Caco-2 (cell line): ENCODE results near the gene RERE. TPM values are rescaled to one million over a fixed set of nuclear protein-coding genes. Genes with fewer than 3 reads are reported as not detected.

ENCODE experiments used
- BruUV-seq: library from RNA; stranded (reverse); fragments of 400-500 nt; replicated peaks from 2 replicates; lab custom pipeline; 2021; lab: Mats Ljungman, UMichigan
- CTCF ChIA-PET: fragments of 300-600 bp; sonication (Branson Sonifier 250); formaldehyde crosslinking; loops from one replicate; lab custom pipeline; 2022; ENCODE audit warnings: antibody characterized with exemption; lab: Charles Lee
- POLR2A ChIA-PET: fragments of 300-600 bp; sonication (Branson Sonifier 250); formaldehyde crosslinking; loops from one replicate; lab custom pipeline; 2022; ENCODE audit warnings: antibody characterized with exemption; lab: Charles Lee
- DNase-seq, 2 experiments: peaks; one replicate each; pipeline versions ENCODE4 v3.0.0 to v3.0.0-alpha.2; 2020 to 2022
- H3K27me3 ChIP-seq: replicated peaks from 2 replicates; pipeline ENCODE4 v1.6.0; 2011; ENCODE audit warnings: low read length; ENCODE audit not compliant: control insufficient read depth, insufficient read depth
- H3K36me3 ChIP-seq: 2 replicates; pipeline ENCODE4 v1.5.1; 2011; ENCODE audit warnings: low read length; ENCODE audit not compliant: control insufficient read depth, insufficient read depth
- H3K4me1 ChIP-seq: fragments of 250-450 bp; sonication (Bioruptor Pico); 2 replicates; pipeline ENCODE4 v1.5.1; 2020; ENCODE audit warnings: mild to moderate bottlenecking
- H3K4me3 ChIP-seq: 2 replicates; pipeline ENCODE4 v1.5.1; 2011; ENCODE audit warnings: low read depth, mild to moderate bottlenecking, control low read depth, low read length
- H3K9me3 ChIP-seq: fragments of 250-450 bp; sonication (Bioruptor Pico); 2 replicates; pipeline ENCODE4 v1.5.1; 2020; ENCODE audit warnings: mild to moderate bottlenecking, moderate library complexity
- H3K27ac Mint-ChIP-seq: one replicate; pipeline ENCODE4 v1.8.0; 2022; ENCODE audit warnings: mixed read lengths; ENCODE audit not compliant: unreplicated experiment
- H3K27me3 Mint-ChIP-seq: one replicate; pipeline ENCODE4 v1.8.0; 2022; ENCODE audit warnings: mixed read lengths; ENCODE audit not compliant: insufficient read depth, unreplicated experiment
- H3K36me3 Mint-ChIP-seq: one replicate; pipeline ENCODE4 v1.8.0; 2022; ENCODE audit warnings: mild to moderate bottlenecking, mixed read lengths; ENCODE audit not compliant: insufficient read depth, unreplicated experiment
- H3K4me1 Mint-ChIP-seq: one replicate; pipeline ENCODE4 v1.8.0; 2022; ENCODE audit warnings: low read depth, mixed read lengths; ENCODE audit not compliant: unreplicated experiment
- H3K4me3 Mint-ChIP-seq: one replicate; pipeline ENCODE4 v1.8.0; 2022; ENCODE audit warnings: mild to moderate bottlenecking, moderate library complexity, mixed read lengths; ENCODE audit not compliant: unreplicated experiment
- H3K9me3 Mint-ChIP-seq: one replicate; pipeline ENCODE4 v1.8.0; 2022; ENCODE audit warnings: mixed read lengths; ENCODE audit not compliant: unreplicated experiment
- CTCF ChIP-seq, 2 experiments: fragments of 200-600 bp in 1 of 2; IDR thresholded peaks; 1 replicate in 1 of 2; 2 replicates in 1 of 2; pipeline versions ENCODE4 v1.5.1 to v1.8.0; 2011 to 2022; ENCODE audit warnings: antibody characterized with exemption in 1 of 2, control low read depth in 1 of 2, inconsistent platforms in 1 of 2, low read depth in 1 of 2, low read length in 1 of 2, mild to moderate bottlenecking in 1 of 2, moderate library complexity in 1 of 2; ENCODE audit not compliant: insufficient read depth in 1 of 2, severe bottlenecking in 1 of 2, unreplicated experiment in 1 of 2
- intact Hi-C: fragments of 100-400 bp; cut with micrococcal nuclease; formaldehyde crosslinking; loops from one replicate; pipeline ENCODE4 v1.10.0; 2022; ENCODE audit not compliant: unreplicated experiment
- total RNA-seq: library from RNA; stranded (reverse); gene quantifications from 2 replicates; pipeline ENCODE4 v1.2.3, GENCODE V29; 2022

Gene RERE
- total RNA-seq, 1 experiment from 2014 or later: 85.2 TPM

GRCh38 chr1:8560611-8561544 is 256.6 kb downstream of the RERE start:
- intact Hi-C loops: loop anchor here (1.0 to 5.0 kb wide), 5 partner anchors 66 to 288 kb away; no protein-coding TSS in a partner anchor
- no peaks in the 10 kb centered on the region for H3K27me3 ChIP-seq
- no peak overlapping the region for H3K4me3 ChIP-seq
- peaks cover 14% of the 10 kb centered on the region for H3K36me3 Mint-ChIP-seq
- peaks cover 27% of the 10 kb centered on the region for H3K4me1 Mint-ChIP-seq
- no peaks in the 10 kb centered on the region for H3K27me3 Mint-ChIP-seq
- no peak overlapping the region for H3K27ac Mint-ChIP-seq
- ChIA-PET CTCF (interaction anchor here (1.1 to 2.3 kb wide), 5 partner anchors 10 to 288 kb away, joined by 3 to 13 read pairs (median 4); no protein-coding TSS in a partner anchor), POLR2A (interaction anchor here (1.3 kb wide), 1 partner anchor 9 kb away, joined by 3 read pairs; no protein-coding TSS in a partner anchor)
- peaks cover 50% of the 10 kb centered on the region for H3K4me1 ChIP-seq
- BruUV-seq: no TSS peak
- no peaks in the 10 kb centered on the region for H3K9me3 Mint-ChIP-seq
- TF ChIP-seq CTCF (IDR thresholded peaks at IDR 0.05; ENCODE audit: insufficient read depth in 1 of 2, low read depth in 1 of 2, low read length in 1 of 2, severe bottlenecking in 1 of 2, unreplicated experiment in 1 of 2): peak; percentile 72 to 73
- no peak overlapping the region for H3K4me3 Mint-ChIP-seq
- peak in 1 of 2 experiments; percentile 42 for DNase-seq
- H3K36me3 ChIP-seq: no peaks in the 10 kb centered on the region
- H3K9me3 ChIP-seq: no peaks in the 10 kb centered on the region

GRCh38 chr1:8560035-8560434 is 257.4 kb downstream of the RERE start:
- BruUV-seq: no TSS peak
- no peak for DNase-seq
- Mint-ChIP-seq H3K27ac (no peak overlapping the region), H3K9me3 (no peaks in the 10 kb centered on the region), H3K4me3 (no peak overlapping the region), H3K4me1 (peaks cover 27% of the 10 kb centered on the region), H3K36me3 (peaks cover 20% of the 10 kb centered on the region), H3K27me3 (no peaks in the 10 kb centered on the region)
- H3K4me1 ChIP-seq: peaks cover 42% of the 10 kb centered on the region
- intact Hi-C loops: loop anchor here (2.0 to 5.0 kb wide), 3 partner anchors 67 to 289 kb away; no protein-coding TSS in a partner anchor
- POLR2A ChIA-PET: no interaction called here
- H3K9me3 ChIP-seq: no peaks in the 10 kb centered on the region
- no peaks in the 10 kb centered on the region for H3K36me3 ChIP-seq
- no peak overlapping the region for H3K4me3 ChIP-seq
- no peak for TF ChIP-seq CTCF (IDR thresholded peaks at IDR 0.05; ENCODE audit: insufficient read depth in 1 of 2, low read depth in 1 of 2, low read length in 1 of 2, severe bottlenecking in 1 of 2, unreplicated experiment in 1 of 2)
- no peaks in the 10 kb centered on the region for H3K27me3 ChIP-seq
- CTCF ChIA-PET: interaction anchor here (1.5 to 2.3 kb wide), 2 partner anchors 166 to 289 kb away, joined by 3 to 13 read pairs; no protein-coding TSS in a partner anchor

GRCh38 chr1:8555582-8555981 is 261.9 kb downstream of the RERE start:
- no peak overlapping the region for H3K27ac Mint-ChIP-seq
- BruUV-seq: no TSS peak
- no peak overlapping the region for H3K4me3 ChIP-seq
- H3K27me3 Mint-ChIP-seq: no peaks in the 10 kb centered on the region
- intact Hi-C loops: no loop called here
- peaks cover 1% of the 10 kb centered on the region; the same call in 1 of the 2 replicates for H3K36me3 ChIP-seq
- no peaks in the 10 kb centered on the region for H3K9me3 Mint-ChIP-seq
- no peak for DNase-seq
- CTCF ChIA-PET: no interaction called here
- H3K4me1 ChIP-seq: peaks cover 25% of the 10 kb centered on the region
- POLR2A ChIA-PET: no interaction called here
- no peak for TF ChIP-seq CTCF (IDR thresholded peaks at IDR 0.05; ENCODE audit: insufficient read depth in 1 of 2, low read depth in 1 of 2, low read length in 1 of 2, severe bottlenecking in 1 of 2, unreplicated experiment in 1 of 2)
- H3K36me3 Mint-ChIP-seq: peaks cover 32% of the 10 kb centered on the region
- peaks cover 25% of the 10 kb centered on the region for H3K4me1 Mint-ChIP-seq
- no peak overlapping the region for H3K4me3 Mint-ChIP-seq
- no peaks in the 10 kb centered on the region for H3K27me3 ChIP-seq
- H3K9me3 ChIP-seq: no peaks in the 10 kb centered on the region
